ENCODE results near the gene LSM5. TPM values are rescaled to one million over a fixed set of nuclear protein-coding genes. Genes with fewer than 3 reads are reported as not detected.

LSM5 gene
- total and polyA plus RNA-seq, 2 of the 4 experiments (the other 2 are of a cell fraction): 5.0 to 26.5 TPM

DNA sequence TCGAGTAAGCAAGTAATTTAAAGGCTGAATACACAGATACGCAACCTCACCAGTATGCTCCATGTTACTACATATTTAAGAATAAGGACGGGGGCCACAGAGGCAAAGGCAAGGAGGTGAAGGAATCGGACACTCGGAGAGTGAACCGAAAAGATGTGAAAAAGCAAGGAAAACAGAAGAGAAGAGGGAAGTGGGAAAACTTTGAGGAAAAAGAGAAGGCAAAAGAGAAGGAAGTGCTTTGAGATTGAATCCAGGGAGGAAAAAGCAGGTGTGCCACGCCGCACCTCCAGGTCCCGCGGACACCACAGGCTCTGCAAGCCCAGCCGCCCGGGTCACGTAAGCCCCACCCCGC is 4.7 kb upstream of the LSM5 start:
- CTCF ChIA-PET: no interaction called here

More for the DNA sequence above, 4.7 kb upstream of the LSM5 start:
- POLR2A ChIA-PET (ENCODE audit: unreplicated experiment): no interaction called here
- Histone ChIP-seq H3K4me2 (ENCODE audit: low read depth, low read length) (peak overlapping the region; percentile 77), H3K9ac (ENCODE audit: low read depth, low read length) (peak overlapping the region; percentile 88), H3K9me1 (ENCODE audit: insufficient read depth, low read length) (0 out of 2 replicates have a peak, but pooled peaks cover 2% of the 10 kb centered on the region), H3K23ac (ENCODE audit: low read depth, low read length) (peak overlapping the region; percentile 73; the same call in 1 of the 2 replicates), H3K9me3 (ENCODE audit: control insufficient read depth, insufficient read depth, low read length) (no peaks in the 10 kb centered on the region), H3K27ac (ENCODE audit: insufficient read depth, low read length) (peak overlapping the region; percentile 62), H3K4me1 (ENCODE audit: control insufficient read depth, insufficient read depth, low read length) (0 out of 2 replicates have a peak, but pooled peaks cover 2% of the 10 kb centered on the region), H2BK20ac (ENCODE audit: low read depth, low read length) (no peak overlapping the region), H3K18ac (ENCODE audit: low read depth, low read length) (peak overlapping the region; percentile 22; the same call in 1 of the 2 replicates), H2AK9ac (replicated peaks; ENCODE audit: low read depth, low read length, poor library complexity) (no peak overlapping the region), H2AFZ (replicated peaks; ENCODE audit: low read length, poor library complexity) (peak overlapping the region; percentile 76), H3K4ac (ENCODE audit: low read depth, low read length) (peak overlapping the region; percentile 54), H4K20me1 (ENCODE audit: insufficient read depth, low read length) (no peaks in the 10 kb centered on the region), H2BK15ac (ENCODE audit: low read depth, low read length) (0 out of 3 replicates have a peak overlapping the region, but pooled peaks have one; percentile 12), H2AK5ac (ENCODE audit: low read depth, low read length) (no peak overlapping the region), H4K5ac (ENCODE audit: low read depth, low read length) (peak overlapping the region; percentile 68; the same call in 1 of the 2 replicates), H3K14ac (replicated peaks; ENCODE audit: low read depth, low read length) (peak overlapping the region; percentile 72), H3K4me3 (ENCODE audit: insufficient read depth, low read depth, low read length) (peak overlapping the region; percentile 85), H2BK5ac (ENCODE audit: low read depth, low read length, poor library complexity, severe bottlenecking) (peak overlapping the region; percentile 67), H3K36me3 (ENCODE audit: control insufficient read depth, insufficient read depth, low read length) (no peaks in the 10 kb centered on the region), H2BK120ac (ENCODE audit: low read depth, low read length) (peak overlapping the region; percentile 62; the same call in 1 of the 2 replicates), H3K27me3 (ENCODE audit: control insufficient read depth, insufficient read depth, low read length) (no peaks in the 10 kb centered on the region), H4K91ac (ENCODE audit: insufficient read depth, low read depth, low read length) (0 out of 2 replicates have a peak overlapping the region, but pooled peaks have one; percentile 38), H3K79me1 (ENCODE audit: low read depth in 1 of 2, low read length in 2 of 2) (peaks cover 9 to 15% of the 10 kb centered on the region in 2 experiments; a peak in 3 of 4 replicates), H3K56ac (ENCODE audit: extremely low read depth, insufficient read depth, low read length) (peak overlapping the region; percentile 64), H4K8ac (ENCODE audit: low read depth in 2 of 2, low read length in 2 of 2) (peak overlapping the region; percentile 62 to 67; a peak in 3 of 4 replicates)
- DNase-seq (no peak), ATAC-seq (ENCODE audit: low read depth) (peak; percentile 3)
- in situ Hi-C loops (cut with MboI; ENCODE audit: low sequenced_read_pairs) (no loop called here), intact Hi-C loops (cut with micrococcal nuclease) (loop anchor here (2.0 to 5.0 kb wide), 2 partner anchors 177 to 614 kb away; partner anchors contain the start of gene RP9), dilution Hi-C loops (cut with HindIII; ENCODE audit: low sequenced_read_pairs, unreplicated experiment) (no loop called here)
- WGBS, 2 experiments (ENCODE audit: extremely low coverage in 2 of 2, insufficient read length in 1 of 2): 0% methylated on average over 3 of the region's 14 CpGs; no CpG with 5 or more reads in 1 of the 2 experiments
- TF ChIP-seq, protein P1, sequence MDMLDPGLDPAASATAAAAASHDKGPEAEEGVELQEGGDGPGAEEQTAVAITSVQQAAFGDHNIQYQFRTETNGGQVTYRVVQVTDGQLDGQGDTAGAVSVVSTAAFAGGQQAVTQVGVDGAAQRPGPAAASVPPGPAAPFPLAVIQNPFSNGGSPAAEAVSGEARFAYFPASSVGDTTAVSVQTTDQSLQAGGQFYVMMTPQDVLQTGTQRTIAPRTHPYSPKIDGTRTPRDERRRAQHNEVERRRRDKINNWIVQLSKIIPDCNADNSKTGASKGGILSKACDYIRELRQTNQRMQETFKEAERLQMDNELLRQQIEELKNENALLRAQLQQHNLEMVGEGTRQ (IDR thresholded peaks at IDR 0.05; ENCODE audit: low read depth, low read length): no peak
- TF ChIP-seq CHD1 (IDR thresholded peaks at IDR 0.05; ENCODE audit: low read depth, low read length): no peak
- TF ChIP-seq RAD21 (IDR thresholded peaks at IDR 0.05; ENCODE audit: low read length): no peak
- no peak for TF ChIP-seq FOS (IDR thresholded peaks at IDR 0.05; ENCODE audit: low read depth, low read length)
- no peak for TF ChIP-seq BHLHE40 (IDR thresholded peaks at IDR 0.05; ENCODE audit: low read depth, low read length)
- no peak for TF ChIP-seq RCOR1 (IDR thresholded peaks at IDR 0.05; ENCODE audit: insufficient replicate concordance, low read length)
- no peak for TF ChIP-seq MXI1 (IDR thresholded peaks at IDR 0.05; ENCODE audit: borderline replicate concordance, low read depth, low read length)
- no peak for TF ChIP-seq NFE2L2 (IDR thresholded peaks at IDR 0.05; ENCODE audit: low read depth, low read length)
- TF ChIP-seq POLR2A (IDR thresholded peaks at IDR 0.05; ENCODE audit: low read depth, low read length): no peak; the same call in 1 of the 2 replicates
- TF ChIP-seq MAFK (IDR thresholded peaks at IDR 0.05; ENCODE audit: low read depth, low read length): no peak
- TF ChIP-seq SMC3 (IDR thresholded peaks at IDR 0.05; ENCODE audit: low read depth, low read length): no peak
- TF ChIP-seq, protein P2, sequence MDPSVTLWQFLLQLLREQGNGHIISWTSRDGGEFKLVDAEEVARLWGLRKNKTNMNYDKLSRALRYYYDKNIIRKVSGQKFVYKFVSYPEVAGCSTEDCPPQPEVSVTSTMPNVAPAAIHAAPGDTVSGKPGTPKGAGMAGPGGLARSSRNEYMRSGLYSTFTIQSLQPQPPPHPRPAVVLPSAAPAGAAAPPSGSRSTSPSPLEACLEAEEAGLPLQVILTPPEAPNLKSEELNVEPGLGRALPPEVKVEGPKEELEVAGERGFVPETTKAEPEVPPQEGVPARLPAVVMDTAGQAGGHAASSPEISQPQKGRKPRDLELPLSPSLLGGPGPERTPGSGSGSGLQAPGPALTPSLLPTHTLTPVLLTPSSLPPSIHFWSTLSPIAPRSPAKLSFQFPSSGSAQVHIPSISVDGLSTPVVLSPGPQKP (IDR thresholded peaks at IDR 0.05; ENCODE audit: borderline replicate concordance, low read depth, low read length): no peak
- TF ChIP-seq, protein P3, sequence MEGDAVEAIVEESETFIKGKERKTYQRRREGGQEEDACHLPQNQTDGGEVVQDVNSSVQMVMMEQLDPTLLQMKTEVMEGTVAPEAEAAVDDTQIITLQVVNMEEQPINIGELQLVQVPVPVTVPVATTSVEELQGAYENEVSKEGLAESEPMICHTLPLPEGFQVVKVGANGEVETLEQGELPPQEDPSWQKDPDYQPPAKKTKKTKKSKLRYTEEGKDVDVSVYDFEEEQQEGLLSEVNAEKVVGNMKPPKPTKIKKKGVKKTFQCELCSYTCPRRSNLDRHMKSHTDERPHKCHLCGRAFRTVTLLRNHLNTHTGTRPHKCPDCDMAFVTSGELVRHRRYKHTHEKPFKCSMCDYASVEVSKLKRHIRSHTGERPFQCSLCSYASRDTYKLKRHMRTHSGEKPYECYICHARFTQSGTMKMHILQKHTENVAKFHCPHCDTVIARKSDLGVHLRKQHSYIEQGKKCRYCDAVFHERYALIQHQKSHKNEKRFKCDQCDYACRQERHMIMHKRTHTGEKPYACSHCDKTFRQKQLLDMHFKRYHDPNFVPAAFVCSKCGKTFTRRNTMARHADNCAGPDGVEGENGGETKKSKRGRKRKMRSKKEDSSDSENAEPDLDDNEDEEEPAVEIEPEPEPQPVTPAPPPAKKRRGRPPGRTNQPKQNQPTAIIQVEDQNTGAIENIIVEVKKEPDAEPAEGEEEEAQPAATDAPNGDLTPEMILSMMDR (conservative IDR thresholded peaks at IDR 0.05; ENCODE audit: low read depth, low read length): no peak
- no peak for TF ChIP-seq MAZ (IDR thresholded peaks at IDR 0.05; ENCODE audit: borderline replicate concordance, low read depth, low read length)
- TF ChIP-seq RFX5 (IDR thresholded peaks at IDR 0.05; ENCODE audit: low read depth, low read length): no peak
- TF ChIP-seq CEBPB (IDR thresholded peaks at IDR 0.05; ENCODE audit: low read depth, low read length): no peak
- BruUV-seq (replicated peaks): no TSS peak
